Tibial nerve (tissue), 3 donors: ENCODE measurements around the gene ECHS1.

Experiments used
- CTCF ChIP-seq, 5 experiments: fragments of 200-600 bp in 3 of 5; fragments of 450-650 bp in 2 of 5; sonication (generic) in 3 of 5; IDR thresholded peaks; one replicate each; pipeline ENCODE4 v1.5.1; 2016 to 2019; ENCODE audit warnings: antibody characterized with exemption in 5 of 5, mild to moderate bottlenecking in 3 of 5, moderate library complexity in 2 of 5
- POLR2A ChIP-seq, 2 donors: fragments of 450-650 bp; IDR thresholded peaks; one replicate each; pipeline ENCODE4 v1.6.1; 2017; ENCODE audit warnings: antibody characterized with exemption in 2 of 2, mild to moderate bottlenecking in 2 of 2, moderate library complexity in 2 of 2

GRCh38 chr10:133312769-133313145 lies 60.4 kb downstream of the ECHS1 start:
- TF ChIP-seq POLR2A (IDR thresholded peaks at IDR 0.05) (no peak), CTCF (IDR thresholded peaks at IDR 0.05) (no peak)
